Activated CD4-positive, alpha-beta T cell treated with anti-CD3 and anti-CD28 coated beads, Interleukin-2, amount 10 ng/mL, durations not matched to agents 7 days and 5 days (primary cell): ENCODE data around the gene ZNF575. TPM values are rescaled to one million over a fixed set of nuclear protein-coding genes. Genes with fewer than 3 reads are reported as not detected.
"Not testable (repeated sequence)": the region's sequence is repeated elsewhere in the genome, so short reads cannot be mapped to it uniquely, and the experiment has no call there.

ENCODE experiments used
- CTCF ChIA-PET: fragments of 350-600 bp; sonication (Branson Sonifier 250); formaldehyde crosslinking; loops from one replicate; lab custom pipeline; 2021; ENCODE audit warnings: antibody characterized with exemption; lab: Charles Lee
- POLR2A ChIA-PET: fragments of 350-600 bp; sonication (Branson Sonifier 250); formaldehyde crosslinking; loops from one replicate; lab custom pipeline; 2021; ENCODE audit warnings: antibody characterized with exemption; lab: Charles Lee
- DNase-seq: peaks from one replicate; pipeline ENCODE4 v3.0.0-alpha.2; 2020
- H3K27ac Mint-ChIP-seq: one replicate; pipeline ENCODE4 v1.8.0; 2021; ENCODE audit warnings: mild to moderate bottlenecking, moderate library complexity, mixed read lengths
- H3K27me3 Mint-ChIP-seq: one replicate; pipeline ENCODE4 v1.8.0; 2021; ENCODE audit warnings: mixed read lengths
- H3K36me3 Mint-ChIP-seq: one replicate; pipeline ENCODE4 v1.8.0; 2021; ENCODE audit warnings: low read depth, mixed read lengths
- H3K4me1 Mint-ChIP-seq: one replicate; pipeline ENCODE4 v1.8.0; 2021; ENCODE audit warnings: mixed read lengths
- H3K4me3 Mint-ChIP-seq: one replicate; pipeline ENCODE4 v1.8.0; 2021; ENCODE audit warnings: mild to moderate bottlenecking, moderate library complexity, mixed read lengths
- H3K9me3 Mint-ChIP-seq: one replicate; pipeline ENCODE4 v1.8.0; 2021; ENCODE audit warnings: mixed read lengths
- total RNA-seq, 2 experiments: library from RNA; stranded (reverse); gene quantifications; one replicate each; pipeline ENCODE4 v1.2.3, GENCODE V29; 2021

The ZNF575 gene
- total RNA-seq, 2 experiments from 2014 or later = 6.2 to 6.3 TPM

DNA sequence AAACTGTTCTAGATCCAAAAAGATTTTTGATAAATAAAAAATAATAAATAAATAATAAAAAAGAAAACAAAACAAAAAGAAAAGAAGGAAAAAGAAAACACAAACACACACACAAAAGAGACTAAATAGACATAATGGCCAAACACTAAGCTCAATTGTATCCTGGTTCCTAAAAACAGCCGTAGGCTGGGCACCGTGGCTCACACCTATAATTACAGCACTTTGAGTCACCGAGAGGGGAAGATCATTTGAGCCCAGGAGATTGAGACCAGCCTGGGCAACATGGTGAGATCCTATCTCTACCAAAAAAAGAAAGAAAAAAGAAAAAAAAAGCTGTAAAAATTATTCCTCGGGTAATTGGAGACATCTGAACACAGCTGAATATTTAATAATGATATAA is 14.9 kb upstream of the ZNF575 start:
- Mint-ChIP-seq H3K9me3 (no peaks in the 10 kb centered on the region), H3K4me1 (peaks cover 20% of the 10 kb centered on the region), H3K4me3 (no peak overlapping the region), H3K27me3 (no peaks in the 10 kb centered on the region), H3K36me3 (peaks cover 22% of the 10 kb centered on the region), H3K27ac (peak overlapping the region; percentile 60)
- ChIA-PET CTCF (interaction anchor here (0.8 to 0.9 kb wide), 3 partner anchors 71 to 86 kb away, joined by 3 to 4 read pairs (median 4); no protein-coding TSS in a partner anchor), POLR2A (no interaction called here)
- DNase-seq = no peak

GRCh38 chr19:43519436-43520088 is 13.4 kb upstream of the ZNF575 start:
- no peaks in the 10 kb centered on the region for H3K27me3 Mint-ChIP-seq
- DNase-seq = peak; percentile 86
- POLR2A ChIA-PET = interaction anchor here (0.6 to 1.0 kb wide), 5 partner anchors 8 to 1124 kb away, joined by 3 to 4 read pairs (median 3); partner anchors contain the start of gene PVR
- CTCF ChIA-PET = interaction anchor here (0.6 to 4.5 kb wide), 30 partner anchors 9 to 233 kb away, joined by 3 to 41 read pairs (median 4); partner anchors contain the start of genes IRGQ, PHLDB3, ZNF575 and ZNF576
- H3K4me3 Mint-ChIP-seq = no peak overlapping the region
- peaks cover 20% of the 10 kb centered on the region for H3K36me3 Mint-ChIP-seq
- H3K4me1 Mint-ChIP-seq = peaks cover 23% of the 10 kb centered on the region
- H3K27ac Mint-ChIP-seq = peak overlapping the region; percentile 73
- no peaks in the 10 kb centered on the region for H3K9me3 Mint-ChIP-seq

DNA sequence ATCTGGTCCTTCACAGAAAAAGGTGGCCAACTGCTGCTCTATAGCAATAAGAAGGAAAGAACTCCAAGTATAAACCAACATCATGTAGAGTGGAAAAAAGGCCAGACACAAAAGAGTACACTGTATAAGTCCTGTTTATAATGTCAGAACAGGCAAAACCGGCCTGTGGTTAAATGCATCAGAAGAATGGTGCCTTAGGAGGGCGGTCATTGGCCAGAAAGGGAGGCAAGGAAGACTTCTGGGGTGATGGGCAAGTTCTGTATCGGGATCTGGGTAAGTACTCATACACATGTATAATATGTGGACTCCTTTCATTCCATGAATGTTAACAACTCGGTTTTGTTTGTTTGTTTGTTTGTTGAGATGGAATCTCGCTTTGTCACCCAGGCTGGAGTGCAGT is 10.1 kb upstream of the ZNF575 start:
- POLR2A ChIA-PET = no interaction called here
- H3K4me3 Mint-ChIP-seq = no peak overlapping the region
- peaks cover 35% of the 10 kb centered on the region for H3K4me1 Mint-ChIP-seq
- no peaks in the 10 kb centered on the region for H3K9me3 Mint-ChIP-seq
- H3K27ac Mint-ChIP-seq = no peak overlapping the region
- DNase-seq = no peak
- H3K36me3 Mint-ChIP-seq = peaks cover 13% of the 10 kb centered on the region
- H3K27me3 Mint-ChIP-seq = no peaks in the 10 kb centered on the region
- CTCF ChIA-PET = interaction anchor here (0.9 to 4.5 kb wide), 3 partner anchors 10 to 71 kb away, joined by 3 to 28 read pairs (median 20); partner anchors contain the start of genes PHLDB3 and ZNF575

- H3K27ac Mint-ChIP-seq, H3K4me3 Mint-ChIP-seq, DNase-seq, POLR2A ChIA-PET, H3K27me3 Mint-ChIP-seq, H3K9me3 Mint-ChIP-seq: not testable (repeated sequence)
- Mint-ChIP-seq H3K4me1 (peaks cover 35% of the 10 kb centered on the region), H3K36me3 (peaks cover 11% of the 10 kb centered on the region)
- CTCF ChIA-PET = interaction anchor here (0.6 to 3.5 kb wide), 5 partner anchors 71 to 1498 kb away, joined by 3 to 20 read pairs (median 5); no protein-coding TSS in a partner anchor
Measured at GRCh38 chr19:43523696-43524095, 9.3 kb upstream of the ZNF575 start.

- CTCF ChIA-PET = interaction anchor here (0.6 to 3.5 kb wide), 7 partner anchors 10 to 91 kb away, joined by 3 to 20 read pairs (median 5); no protein-coding TSS in a partner anchor
- H3K9me3 Mint-ChIP-seq = no peaks in the 10 kb centered on the region
- H3K36me3 Mint-ChIP-seq = peaks cover 7% of the 10 kb centered on the region
- H3K27me3 Mint-ChIP-seq = no peaks in the 10 kb centered on the region
- DNase-seq = peak; percentile 43
- peak overlapping the region; percentile 95 for H3K27ac Mint-ChIP-seq
- peak overlapping the region; percentile 95 for H3K4me3 Mint-ChIP-seq
- peaks cover 28% of the 10 kb centered on the region for H3K4me1 Mint-ChIP-seq
- POLR2A ChIA-PET = interaction anchor here (1.1 kb wide), 1 partner anchor 86 kb away, joined by 4 read pairs; no protein-coding TSS in a partner anchor
Measured at GRCh38 chr19:43524922-43525835, 7.8 kb upstream of the ZNF575 start.

DNA sequence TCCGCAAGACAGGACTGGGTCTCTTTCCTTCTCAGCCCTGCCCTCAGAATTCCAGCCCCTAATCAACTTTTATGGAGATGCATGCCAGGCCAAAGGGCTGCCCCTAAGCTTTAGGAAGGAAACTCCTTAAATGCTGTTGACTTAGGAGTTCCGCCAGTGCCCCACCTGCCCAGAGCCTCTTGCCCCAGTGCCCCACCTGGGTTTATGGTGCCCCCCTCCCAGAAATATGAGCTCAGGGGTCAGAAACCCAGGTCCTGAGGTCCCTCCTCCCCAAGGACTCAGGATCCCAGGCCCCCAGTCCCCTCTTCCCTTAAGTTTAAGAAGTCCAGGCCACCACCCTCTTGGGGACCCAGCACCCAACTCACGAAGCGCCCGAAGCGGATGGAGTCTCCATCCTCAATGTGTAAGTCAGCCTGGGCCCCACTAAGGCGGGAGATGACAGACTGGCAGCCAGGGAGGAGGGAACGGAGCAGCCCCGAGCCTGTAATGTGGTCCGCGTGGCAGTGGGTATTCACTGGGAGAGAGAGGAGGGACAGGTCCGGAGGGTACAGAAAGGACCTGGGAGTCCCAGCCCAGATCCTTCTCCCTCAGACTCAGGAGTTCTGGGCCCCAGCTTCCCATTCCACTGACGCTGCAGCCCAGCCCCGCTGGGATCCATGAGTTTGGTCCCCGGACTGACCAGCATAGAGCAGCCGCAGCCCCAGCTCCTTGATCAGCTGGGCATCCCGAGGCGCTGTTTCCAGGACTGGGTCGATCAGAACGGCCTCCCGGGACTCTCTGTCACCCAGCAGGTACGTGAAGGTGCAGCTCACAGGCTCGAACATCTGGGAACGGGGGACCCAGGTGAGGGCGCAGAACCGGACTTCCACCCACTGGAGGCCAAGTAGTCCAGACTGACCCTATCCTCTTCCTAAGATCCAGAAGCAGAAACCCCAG is 6.9 kb upstream of the ZNF575 start:
- ChIA-PET CTCF (interaction anchor here (1.0 to 3.5 kb wide), 3 partner anchors 13 to 79 kb away, joined by 3 to 20 read pairs (median 11); no protein-coding TSS in a partner anchor), POLR2A (no interaction called here)
- Mint-ChIP-seq H3K27ac (peak overlapping the region; percentile 95), H3K4me3 (peak overlapping the region; percentile 95), H3K4me1 (peaks cover 28% of the 10 kb centered on the region), H3K9me3 (no peaks in the 10 kb centered on the region), H3K27me3 (no peaks in the 10 kb centered on the region), H3K36me3 (peaks cover 7% of the 10 kb centered on the region)
- peak; percentile 35 for DNase-seq

GRCh38 chr19:43526884-43527859 is 5.8 kb upstream of the ZNF575 start, which contains the start of gene ETHE1:
ETHE1 (minus strand) TSS chr19:43527201; CDS start chr19:43527177, 24 bp downstream.
- POLR2A ChIA-PET = interaction anchor here (0.8 kb wide), 1 partner anchor 8 kb away, joined by 3 read pairs; no protein-coding TSS in a partner anchor
- CTCF ChIA-PET = interaction anchor here (1.0 to 2.1 kb wide), 6 partner anchors 8 to 94 kb away, joined by 3 to 9 read pairs (median 4); no protein-coding TSS in a partner anchor
- no peaks in the 10 kb centered on the region for H3K9me3 Mint-ChIP-seq
- no peaks in the 10 kb centered on the region for H3K27me3 Mint-ChIP-seq
- H3K36me3 Mint-ChIP-seq = peaks cover 7% of the 10 kb centered on the region
- DNase-seq = peak; percentile 79
- H3K4me3 Mint-ChIP-seq = peak within 1 kb of the TSS; percentile 95
- peaks cover 26% of the 10 kb centered on the region for H3K4me1 Mint-ChIP-seq
- H3K27ac Mint-ChIP-seq = peak within 1 kb of the TSS; percentile 95

DNA sequence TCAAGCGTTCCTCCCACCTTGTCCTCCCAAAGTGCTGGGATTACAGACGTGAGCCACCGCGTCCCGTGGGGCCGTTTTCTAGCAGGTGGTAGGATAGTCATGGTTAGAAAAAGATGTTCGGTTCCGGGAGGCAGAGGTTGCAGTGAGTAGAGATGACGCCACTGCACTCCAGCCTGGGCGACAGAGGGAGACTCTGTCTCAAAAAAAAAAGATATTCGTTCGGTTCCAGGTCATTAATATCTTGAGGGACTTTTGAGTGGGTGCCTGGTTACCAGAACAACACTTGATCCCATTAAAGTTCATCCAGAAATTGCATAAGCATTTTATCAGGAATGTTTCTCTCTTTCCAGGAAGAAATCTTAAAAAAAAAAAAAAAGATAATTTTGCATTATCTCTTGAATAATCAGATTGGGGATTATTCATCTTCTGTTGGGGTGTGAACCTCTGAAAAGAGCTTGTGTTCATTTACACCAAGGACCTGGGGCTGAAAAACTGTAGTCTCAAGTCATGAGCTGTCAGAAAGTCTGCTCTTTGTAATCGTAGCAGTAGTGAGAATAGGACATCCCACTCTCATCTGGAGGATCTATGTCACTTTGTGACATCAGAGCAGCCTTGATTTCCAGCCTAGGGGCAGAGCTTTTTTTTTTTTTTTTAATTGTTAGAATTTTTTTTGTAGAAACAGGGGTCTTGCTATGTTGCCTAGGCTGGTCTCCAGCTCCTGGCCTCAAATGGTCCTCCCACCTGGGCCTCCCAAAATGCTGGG is 4.9 kb upstream of the ZNF575 start:
- H3K27me3 Mint-ChIP-seq = no peaks in the 10 kb centered on the region
- no peak overlapping the region for H3K27ac Mint-ChIP-seq
- CTCF ChIA-PET = interaction anchor here (0.6 to 2.1 kb wide), 10 partner anchors 8 to 95 kb away, joined by 3 to 9 read pairs (median 3); partner anchors contain the start of gene PHLDB3
- H3K4me1 Mint-ChIP-seq = peaks cover 31% of the 10 kb centered on the region
- no peak for DNase-seq
- no peaks in the 10 kb centered on the region for H3K9me3 Mint-ChIP-seq
- H3K4me3 Mint-ChIP-seq = peak overlapping the region; percentile 38
- POLR2A ChIA-PET = interaction anchor here (0.8 kb wide), 1 partner anchor 9 kb away, joined by 3 read pairs; no protein-coding TSS in a partner anchor
- H3K36me3 Mint-ChIP-seq = peaks cover 3% of the 10 kb centered on the region

- H3K4me1 Mint-ChIP-seq = peaks cover 29% of the 10 kb centered on the region
- H3K4me3 Mint-ChIP-seq = peak overlapping the region; percentile 89
- peaks cover 12% of the 10 kb centered on the region for H3K36me3 Mint-ChIP-seq
- ChIA-PET POLR2A (interaction anchor here (1.1 kb wide), 1 partner anchor 22 kb away, joined by 3 read pairs; no protein-coding TSS in a partner anchor), CTCF (interaction anchor here (0.8 to 4.5 kb wide), 8 partner anchors 10 to 86 kb away, joined by 3 to 21 read pairs (median 4); partner anchors contain the start of genes IRGQ and ZNF576)
- H3K27ac Mint-ChIP-seq = peak overlapping the region; percentile 96
- H3K9me3 Mint-ChIP-seq = no peaks in the 10 kb centered on the region
- DNase-seq = peak; percentile 74
- H3K27me3 Mint-ChIP-seq = no peaks in the 10 kb centered on the region
Measured at GRCh38 chr19:43532571-43532961, 422 bp upstream of the ZNF575 start.
